GM19023 (cell line): ENCODE data around the gene FSHB.
A peak's percentile ranks its signal among the peaks of the same experiment; 100 is the strongest.
"Not testable (repeated sequence)": the region's sequence is repeated elsewhere in the genome, so short reads cannot be mapped to it uniquely, and the experiment has no call there.

Source experiments
- ATAC-seq: cut with Tn5 transposase; IDR thresholded peaks from one replicate; pipeline ENCODE4 v1.9.1; 2021; ENCODE audit warnings: mild to moderate bottlenecking, moderate library complexity; ENCODE audit not compliant: unreplicated experiment

Gene FSHB

GRCh38 chr11:30261821-30262220 is 31.0 kb downstream of the FSHB start:
- no peak for ATAC-seq

- ATAC-seq = not testable (repeated sequence)
These were observed 37.8 kb downstream of the FSHB start for GRCh38 chr11:30268638-30269037.

GRCh38 chr11:30270671-30271070 is 39.9 kb downstream of the FSHB start:
- ATAC-seq = no peak

GRCh38 chr11:30277176-30277575 is 46.4 kb downstream of the FSHB start:
- ATAC-seq = no peak

- no peak for ATAC-seq
These were observed 49.0 kb downstream of the FSHB start for GRCh38 chr11:30279796-30280195.

- peak; percentile 41 for ATAC-seq
These were observed 50.9 kb downstream of the FSHB start for GRCh38 chr11:30281476-30282288.

DNA sequence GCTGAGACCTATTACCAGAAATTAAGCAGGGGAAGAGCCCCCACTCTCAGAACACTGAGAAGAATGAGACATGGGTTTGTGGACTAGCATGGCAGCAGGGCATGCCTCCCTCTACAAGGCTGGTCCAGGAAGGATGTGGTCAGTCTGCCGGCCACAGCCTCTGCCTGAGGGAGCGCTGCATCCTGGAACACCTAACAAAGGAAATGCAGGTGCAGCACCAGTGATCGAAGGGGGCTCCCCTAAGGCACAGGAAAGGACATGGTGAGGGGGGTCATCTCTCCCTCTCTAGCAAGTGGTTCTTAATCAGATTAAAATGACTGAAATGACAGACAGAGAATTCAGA is 51.4 kb downstream of the FSHB start:
- peak; percentile 69 for ATAC-seq
